ENCODE data around the gene PPP6R2.

- TF ChIP-seq YY1 (IDR thresholded peaks at IDR 0.05; ENCODE audit: insufficient read depth, insufficient read length), result no peak
- no peak for TF ChIP-seq SUZ12 (IDR thresholded peaks at IDR 0.05; ENCODE audit: extremely low read depth, insufficient read depth, insufficient read length)
- TF ChIP-seq ZNF274 (IDR thresholded peaks at IDR 0.05; ENCODE audit: low read depth, low read length), result no peak
Measured at GRCh38 chr22:50343541-50343935, 411 bp downstream of the PPP6R2 start.

Data from NT2/D1 (cell line).